HEK293 (cell line): ENCODE data around the gene CD86.

ENCODE experiments used
- CTCF ChIP-seq: fragments of 450-650 bp; formaldehyde crosslinking; IDR thresholded peaks from 2 replicates; pipeline ENCODE4 v1.5.1; 2016; ENCODE audit warnings: missing biosample characterization, missing genetic modification characterization
- GLIS1 ChIP-seq: fragments of 450-650 bp; formaldehyde crosslinking; IDR thresholded peaks from 2 replicates; pipeline ENCODE4 v1.5.1; 2016; ENCODE audit warnings: missing biosample characterization, missing genetic modification characterization
- ZNF248 ChIP-seq: fragments of 450-650 bp; formaldehyde crosslinking; IDR thresholded peaks from 2 replicates; pipeline ENCODE4 v1.5.1; 2017; ENCODE audit warnings: missing biosample characterization, missing genetic modification characterization
- ZNF280C ChIP-seq: fragments of 450-650 bp; formaldehyde crosslinking; IDR thresholded peaks from 2 replicates; pipeline ENCODE4 v1.5.1; 2016; ENCODE audit warnings: missing biosample characterization, missing genetic modification characterization
- ZNF48 ChIP-seq: fragments of 450-650 bp; formaldehyde crosslinking; IDR thresholded peaks from 2 replicates; pipeline ENCODE4 v1.5.1; 2016; ENCODE audit warnings: missing biosample characterization, missing genetic modification characterization
- ZNF670 ChIP-seq: fragments of 450-650 bp; formaldehyde crosslinking; IDR thresholded peaks from 2 replicates; pipeline ENCODE4 v1.5.1; 2016; ENCODE audit warnings: missing biosample characterization, missing genetic modification characterization, low read depth
- ZNF768 ChIP-seq: fragments of 450-650 bp; formaldehyde crosslinking; IDR thresholded peaks from 2 replicates; pipeline ENCODE4 v1.5.1; 2018; ENCODE audit warnings: missing biosample characterization, mild to moderate bottlenecking, missing genetic modification characterization
- TF ChIP-seq, protein P1 (sequence below): fragments of 450-650 bp; formaldehyde crosslinking; IDR thresholded peaks from 2 replicates; pipeline ENCODE4 v1.5.1; 2016; ENCODE audit warnings: missing biosample characterization, missing genetic modification characterization

DNA sequence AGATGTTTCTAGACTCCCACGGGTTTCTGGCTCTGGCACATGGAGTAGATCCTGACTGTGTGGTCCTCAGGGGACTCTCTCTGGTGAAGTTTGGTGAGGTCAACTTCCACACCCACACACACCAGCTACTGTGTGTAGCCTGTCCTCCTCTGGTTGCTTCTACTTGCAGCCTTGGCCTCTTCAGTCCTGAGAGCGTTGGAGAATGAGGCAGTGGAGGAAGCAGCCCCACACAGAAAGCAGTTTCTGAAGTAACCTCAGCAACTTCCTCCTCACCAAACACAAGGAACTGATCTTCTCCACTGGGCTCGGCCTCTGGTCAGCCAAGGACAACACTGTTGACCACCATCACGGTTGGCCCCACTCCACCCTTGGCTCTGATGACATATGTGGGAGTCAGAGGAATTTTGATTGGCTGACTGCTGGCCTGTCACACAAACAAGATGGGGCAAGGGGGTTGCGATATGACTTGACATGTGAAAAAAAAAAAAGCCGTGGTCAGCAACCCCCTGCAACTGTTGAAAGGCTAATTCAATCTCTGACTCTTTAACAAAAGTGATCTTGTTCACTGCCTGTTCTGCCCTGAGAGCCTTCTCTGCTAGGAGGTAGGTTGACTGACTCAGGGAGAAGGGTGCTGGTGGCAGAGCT is 19.6 kb downstream of the CD86 start:
- TF ChIP-seq ZNF768 (tag by site-specific recombination) (no peak), ZNF280C (no peak), ZNF48 (tag by site-specific recombination) (no peak), CTCF (tag by site-specific recombination) (no peak), ZNF670 (tag by site-specific recombination) (no peak), GLIS1 (no peak), ZNF248 (tag by site-specific recombination) (no peak)
- TF ChIP-seq, protein P1, sequence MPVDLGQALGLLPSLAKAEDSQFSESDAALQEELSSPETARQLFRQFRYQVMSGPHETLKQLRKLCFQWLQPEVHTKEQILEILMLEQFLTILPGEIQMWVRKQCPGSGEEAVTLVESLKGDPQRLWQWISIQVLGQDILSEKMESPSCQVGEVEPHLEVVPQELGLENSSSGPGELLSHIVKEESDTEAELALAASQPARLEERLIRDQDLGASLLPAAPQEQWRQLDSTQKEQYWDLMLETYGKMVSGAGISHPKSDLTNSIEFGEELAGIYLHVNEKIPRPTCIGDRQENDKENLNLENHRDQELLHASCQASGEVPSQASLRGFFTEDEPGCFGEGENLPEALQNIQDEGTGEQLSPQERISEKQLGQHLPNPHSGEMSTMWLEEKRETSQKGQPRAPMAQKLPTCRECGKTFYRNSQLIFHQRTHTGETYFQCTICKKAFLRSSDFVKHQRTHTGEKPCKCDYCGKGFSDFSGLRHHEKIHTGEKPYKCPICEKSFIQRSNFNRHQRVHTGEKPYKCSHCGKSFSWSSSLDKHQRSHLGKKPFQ (tag by site-specific recombination): no peak
